ENCODE measurements around the gene GAST.

The GAST gene

DNA sequence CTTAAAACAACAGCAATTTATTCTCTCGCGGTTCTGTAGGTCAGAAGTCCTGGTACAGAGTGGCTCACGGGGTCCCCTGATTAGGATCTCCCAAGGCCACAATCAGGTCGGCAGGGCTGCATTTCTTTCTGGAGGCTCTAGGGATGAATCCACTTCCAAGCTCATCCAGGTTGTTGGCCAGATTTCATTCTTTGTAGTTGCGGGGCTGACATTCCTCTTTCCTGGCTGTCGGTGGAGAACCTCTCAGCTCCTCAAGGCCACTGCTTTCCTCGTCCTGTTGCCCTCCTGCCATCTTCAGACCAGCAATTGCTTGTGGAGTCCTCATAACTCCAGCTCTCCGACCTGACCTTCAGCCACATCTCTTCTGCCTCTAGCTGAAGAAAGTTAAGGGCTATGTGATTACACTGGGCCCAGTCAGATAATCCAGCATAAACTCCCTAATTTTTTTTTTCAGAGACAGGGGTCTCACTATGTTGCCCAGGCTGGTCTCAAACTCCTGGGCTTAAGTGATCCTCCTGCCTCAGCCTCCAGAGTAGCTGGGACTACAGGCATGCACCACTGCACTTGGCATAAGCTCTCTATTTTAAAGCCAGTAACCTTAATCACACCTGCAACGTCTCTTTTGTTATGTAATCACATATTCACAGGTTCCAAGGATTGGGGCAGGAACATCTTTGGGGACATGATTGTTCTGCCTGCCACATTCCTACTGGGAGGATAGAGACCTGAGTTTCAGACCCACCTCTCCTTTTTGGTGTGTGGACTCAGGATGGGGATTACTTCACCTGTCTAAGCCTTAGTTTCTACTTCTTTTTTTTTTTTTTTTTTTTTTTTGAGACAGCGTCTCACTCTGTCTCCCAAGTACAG is 4.1 kb upstream of the GAST start:
- Histone ChIP-seq H3K9ac (ENCODE audit: low read length) (no peak overlapping the region), H3F3A (ENCODE audit: insufficient read depth) (no peaks in the 10 kb centered on the region), H3K27ac (ENCODE audit: low read depth, low read length) (no peak overlapping the region), H3K9me3 (ENCODE audit: insufficient read depth, low read length) (no peaks in the 10 kb centered on the region), H3K36me3 (ENCODE audit: low read length) (no peaks in the 10 kb centered on the region), H2AFZ (ENCODE audit: low read depth, low read length, severe bottlenecking) (no peak overlapping the region), H3K9me2 (replicated peaks; ENCODE audit: insufficient read depth, low read length) (no peaks in the 10 kb centered on the region), H3K4me3 (ENCODE audit: insufficient read depth, low read length, poor library complexity, severe bottlenecking) (no peak overlapping the region), H3K79me2 (ENCODE audit: insufficient read depth, low read length) (no peaks in the 10 kb centered on the region), H4K20me1 (ENCODE audit: low read depth, low read length) (no peaks in the 10 kb centered on the region), H3K27me3 (ENCODE audit: low read length) (no peaks in the 10 kb centered on the region), H3K4me2 (ENCODE audit: low read depth, low read length, poor library complexity, severe bottlenecking) (no peak overlapping the region)
- no peak for TF ChIP-seq EZH2phosphoT487 (conservative IDR thresholded peaks at IDR 0.05; ENCODE audit: low read length)
- TF ChIP-seq, protein P1, sequence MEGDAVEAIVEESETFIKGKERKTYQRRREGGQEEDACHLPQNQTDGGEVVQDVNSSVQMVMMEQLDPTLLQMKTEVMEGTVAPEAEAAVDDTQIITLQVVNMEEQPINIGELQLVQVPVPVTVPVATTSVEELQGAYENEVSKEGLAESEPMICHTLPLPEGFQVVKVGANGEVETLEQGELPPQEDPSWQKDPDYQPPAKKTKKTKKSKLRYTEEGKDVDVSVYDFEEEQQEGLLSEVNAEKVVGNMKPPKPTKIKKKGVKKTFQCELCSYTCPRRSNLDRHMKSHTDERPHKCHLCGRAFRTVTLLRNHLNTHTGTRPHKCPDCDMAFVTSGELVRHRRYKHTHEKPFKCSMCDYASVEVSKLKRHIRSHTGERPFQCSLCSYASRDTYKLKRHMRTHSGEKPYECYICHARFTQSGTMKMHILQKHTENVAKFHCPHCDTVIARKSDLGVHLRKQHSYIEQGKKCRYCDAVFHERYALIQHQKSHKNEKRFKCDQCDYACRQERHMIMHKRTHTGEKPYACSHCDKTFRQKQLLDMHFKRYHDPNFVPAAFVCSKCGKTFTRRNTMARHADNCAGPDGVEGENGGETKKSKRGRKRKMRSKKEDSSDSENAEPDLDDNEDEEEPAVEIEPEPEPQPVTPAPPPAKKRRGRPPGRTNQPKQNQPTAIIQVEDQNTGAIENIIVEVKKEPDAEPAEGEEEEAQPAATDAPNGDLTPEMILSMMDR (IDR thresholded peaks at IDR 0.05; ENCODE audit: insufficient read depth, low read length, poor library complexity, severe bottlenecking), result no peak

DNA sequence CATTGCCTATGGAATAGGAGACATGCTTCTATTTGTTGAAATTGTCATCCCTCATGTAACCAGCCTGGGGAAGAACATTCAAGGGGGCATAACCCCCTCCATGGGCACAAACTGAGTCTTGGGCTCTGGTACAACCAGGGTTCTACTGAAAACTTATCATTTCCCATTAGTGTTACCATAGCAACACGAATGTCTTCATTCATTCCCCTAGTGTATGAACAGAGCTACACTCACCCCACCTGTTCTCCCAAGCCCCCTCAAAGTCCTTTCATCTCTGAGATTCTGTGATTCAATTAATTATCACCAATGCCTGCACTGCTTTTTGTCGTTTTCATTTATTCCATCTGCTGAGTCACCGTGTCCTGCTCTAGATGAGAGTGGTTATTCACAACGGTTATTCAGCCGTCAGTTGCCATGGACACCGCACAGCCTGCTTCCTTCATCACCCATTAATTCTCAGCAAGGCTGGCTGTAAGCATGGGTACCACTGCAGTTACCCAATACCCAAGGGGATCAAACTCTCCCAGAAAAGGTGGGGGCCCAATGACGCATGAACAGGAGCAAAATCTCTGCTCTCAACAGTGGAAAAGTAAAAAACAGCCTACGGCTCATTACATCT is 1.6 kb upstream of the GAST start:
- no peaks in the 10 kb centered on the region for H3F3A ChIP-seq (ENCODE audit: insufficient read depth)
- H3K9ac ChIP-seq (ENCODE audit: low read length), result no peak overlapping the region
- H3K36me3 ChIP-seq (ENCODE audit: low read length), result no peaks in the 10 kb centered on the region
- H3K27ac ChIP-seq (ENCODE audit: low read depth, low read length), result no peak overlapping the region
- no peak for TF ChIP-seq EZH2phosphoT487 (conservative IDR thresholded peaks at IDR 0.05; ENCODE audit: low read length)
- TF ChIP-seq, protein P1 (IDR thresholded peaks at IDR 0.05; ENCODE audit: insufficient read depth, low read length, poor library complexity, severe bottlenecking), result no peak
- H3K27me3 ChIP-seq (ENCODE audit: low read length), result no peaks in the 10 kb centered on the region
- H3K4me3 ChIP-seq (ENCODE audit: insufficient read depth, low read length, poor library complexity, severe bottlenecking), result no peak overlapping the region
- no peaks in the 10 kb centered on the region for H4K20me1 ChIP-seq (ENCODE audit: low read depth, low read length)
- no peaks in the 10 kb centered on the region for H3K79me2 ChIP-seq (ENCODE audit: insufficient read depth, low read length)
- H3K9me2 ChIP-seq (replicated peaks; ENCODE audit: insufficient read depth, low read length), result no peaks in the 10 kb centered on the region
- H3K4me2 ChIP-seq (ENCODE audit: low read depth, low read length, poor library complexity, severe bottlenecking), result no peak overlapping the region
- H2AFZ ChIP-seq (ENCODE audit: low read depth, low read length, severe bottlenecking), result no peak overlapping the region
- no peaks in the 10 kb centered on the region for H3K9me3 ChIP-seq (ENCODE audit: insufficient read depth, low read length)

DNA sequence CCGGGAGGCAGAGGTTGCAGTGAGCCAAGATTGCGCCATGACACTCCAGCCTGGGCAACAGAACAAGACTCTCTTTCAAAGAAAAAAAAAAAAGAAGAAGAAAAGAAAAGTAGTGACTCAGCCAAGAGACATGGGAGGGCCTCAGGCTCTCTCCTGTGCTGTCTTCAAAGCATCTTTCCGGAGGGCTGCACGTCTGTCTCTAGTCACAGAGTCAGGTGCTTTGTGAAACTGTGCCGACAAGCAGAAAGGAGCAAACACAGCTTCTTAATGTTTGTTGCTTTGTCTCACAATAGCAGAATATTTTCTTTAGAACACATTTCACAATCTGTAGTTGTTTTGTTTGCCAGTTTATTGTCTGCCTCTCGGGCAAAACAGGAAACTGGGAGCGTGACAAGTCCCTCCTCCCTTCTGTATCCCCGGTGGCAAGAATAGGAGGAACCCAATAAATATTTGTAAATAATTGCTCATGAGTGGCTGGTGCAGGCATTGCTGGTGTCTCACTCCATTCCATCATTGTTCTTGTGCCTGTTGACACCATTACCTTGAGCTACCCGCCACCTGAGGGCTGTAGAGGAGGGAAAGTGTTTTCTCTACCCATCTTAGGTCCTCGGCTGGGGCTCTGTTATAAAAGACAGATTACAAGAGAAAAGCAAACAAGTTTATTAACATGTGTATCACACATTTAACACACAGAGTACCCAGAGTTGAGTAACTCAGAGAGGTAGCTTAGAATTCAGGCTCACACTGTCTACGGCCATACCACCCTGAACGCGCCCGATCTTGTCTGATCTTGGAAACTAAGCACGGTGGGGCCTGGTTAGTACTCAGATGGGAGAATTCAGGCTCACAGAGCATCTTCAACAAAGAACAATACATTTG is 5.5 kb downstream of the GAST start:
- Histone ChIP-seq H2AFZ (ENCODE audit: low read depth, low read length, severe bottlenecking) (no peak overlapping the region), H3K27me3 (ENCODE audit: low read length) (no peaks in the 10 kb centered on the region), H3K4me2 (ENCODE audit: low read depth, low read length, poor library complexity, severe bottlenecking) (no peak overlapping the region), H3K27ac (ENCODE audit: low read depth, low read length) (no peak overlapping the region), H3K9ac (ENCODE audit: low read length) (no peak overlapping the region), H3K79me2 (ENCODE audit: insufficient read depth, low read length) (no peaks in the 10 kb centered on the region), H3K36me3 (ENCODE audit: low read length) (no peaks in the 10 kb centered on the region), H3K9me3 (ENCODE audit: insufficient read depth, low read length) (no peaks in the 10 kb centered on the region), H3K9me2 (replicated peaks; ENCODE audit: insufficient read depth, low read length) (no peaks in the 10 kb centered on the region), H4K20me1 (ENCODE audit: low read depth, low read length) (no peaks in the 10 kb centered on the region), H3K4me3 (ENCODE audit: insufficient read depth, low read length, poor library complexity, severe bottlenecking) (no peak overlapping the region), H3F3A (ENCODE audit: insufficient read depth) (no peaks in the 10 kb centered on the region)
- TF ChIP-seq EZH2phosphoT487 (conservative IDR thresholded peaks at IDR 0.05; ENCODE audit: low read length), result no peak
- TF ChIP-seq, protein P1 (IDR thresholded peaks at IDR 0.05; ENCODE audit: insufficient read depth, low read length, poor library complexity, severe bottlenecking), result no peak
